Skeletal muscle tissue (tissue), 4 donors: ENCODE data around the gene GALNT5. TPM values are rescaled to one million over a fixed set of nuclear protein-coding genes. Genes with fewer than 3 reads are reported as not detected.

Experiments
- H3K27ac ChIP-seq: one replicate; pipeline ENCODE4 v1.7.0; 2013; ENCODE audit warnings: mild to moderate bottlenecking, low read depth, low read length, inconsistent platforms
- H3K27me3 ChIP-seq, 3 donors: one replicate each; pipeline ENCODE4 v1.7.0; 2013; ENCODE audit warnings: low read length in 3 of 3; ENCODE audit not compliant: control insufficient read depth in 3 of 3, insufficient read depth in 3 of 3
- H3K36me3 ChIP-seq, 3 donors: one replicate each; pipeline ENCODE4 v1.7.0; 2013; ENCODE audit warnings: low read length in 3 of 3; ENCODE audit not compliant: control insufficient read depth in 3 of 3, insufficient read depth in 3 of 3
- H3K4me1 ChIP-seq, 3 donors: one replicate each; pipeline ENCODE4 v1.7.0; 2013; ENCODE audit warnings: low read length in 3 of 3, mild to moderate bottlenecking in 3 of 3; ENCODE audit not compliant: control insufficient read depth in 3 of 3, insufficient read depth in 3 of 3
- H3K4me3 ChIP-seq, 3 donors: one replicate each; pipeline ENCODE4 v1.7.0; 2013; ENCODE audit warnings: low read length in 3 of 3
- H3K9ac ChIP-seq, 3 donors: one replicate each; pipeline ENCODE4 v1.7.0; 2013; ENCODE audit warnings: low read length in 3 of 3, mild to moderate bottlenecking in 3 of 3, moderate library complexity in 2 of 3, low read depth in 1 of 3
- H3K9me3 ChIP-seq, 3 donors: one replicate each; pipeline ENCODE4 v1.7.0; 2013; ENCODE audit warnings: low read length in 3 of 3; ENCODE audit not compliant: control insufficient read depth in 3 of 3
- total RNA-seq: library from RNA; depleted of rRNA; stranded (reverse); fragments of >200 nt; gene quantifications from one replicate; pipeline ENCODE4 v1.2.3, GENCODE V29; 2014
- donor health status: Osteomylitis.

GALNT5 gene
- total RNA-seq, 1 donor from 2014 or later, result 3.1 TPM

GRCh38 chr2:157321466-157321865, 64.0 kb downstream of the GALNT5 start:
- no peak overlapping the region for H3K4me3 ChIP-seq
- H3K9me3 ChIP-seq, result no peaks in the 10 kb centered on the region
- H3K36me3 ChIP-seq, result no peaks in the 10 kb centered on the region
- no peaks in the 10 kb centered on the region for H3K27me3 ChIP-seq
- no peak overlapping the region for H3K27ac ChIP-seq
- no peak overlapping the region for H3K9ac ChIP-seq
- no peaks in the 10 kb centered on the region for H3K4me1 ChIP-seq

- Histone ChIP-seq H3K36me3 (no peaks in the 10 kb centered on the region), H3K4me1 (no peaks in the 10 kb centered on the region), H3K9ac (no peak overlapping the region), H3K4me3 (no peak overlapping the region), H3K27me3 (no peaks in the 10 kb centered on the region), H3K27ac (no peak overlapping the region), H3K9me3 (no peaks in the 10 kb centered on the region)
Measured at GRCh38 chr2:157322432-157322831, 64.9 kb downstream of the GALNT5 start.

- H3K4me3 ChIP-seq, result no peak overlapping the region
- H3K9ac ChIP-seq, result no peak overlapping the region
- H3K9me3 ChIP-seq, result no peaks in the 10 kb centered on the region
- H3K4me1 ChIP-seq, result no peaks in the 10 kb centered on the region
- H3K27me3 ChIP-seq, result no peaks in the 10 kb centered on the region
- H3K36me3 ChIP-seq, result no peaks in the 10 kb centered on the region
- no peak overlapping the region for H3K27ac ChIP-seq
Measured at GRCh38 chr2:157324331-157324843, 66.9 kb downstream of the GALNT5 start.

GRCh38 chr2:157325786-157326185, 68.3 kb downstream of the GALNT5 start, which contains the start of gene ERMN:
TSS of gene ERMN (minus strand) at chr2:157325824. CDS start at chr2:157325642, 182 bp downstream.
- Histone ChIP-seq H3K27ac (no peak within 1 kb of the TSS), H3K36me3 (no peaks in the 10 kb centered on the region), H3K4me1 (no peaks in the 10 kb centered on the region), H3K9me3 (no peaks in the 10 kb centered on the region), H3K27me3 (no peaks in the 10 kb centered on the region), H3K4me3 (no peak within 1 kb of the TSS), H3K9ac (no peak within 1 kb of the TSS)

GRCh38 chr2:157326698-157327097, 69.2 kb downstream of the GALNT5 start:
- H3K27me3 ChIP-seq, result no peaks in the 10 kb centered on the region
- no peaks in the 10 kb centered on the region for H3K36me3 ChIP-seq
- no peak overlapping the region for H3K27ac ChIP-seq
- no peaks in the 10 kb centered on the region for H3K4me1 ChIP-seq
- H3K9ac ChIP-seq, result no peak overlapping the region
- no peak overlapping the region for H3K4me3 ChIP-seq
- no peaks in the 10 kb centered on the region for H3K9me3 ChIP-seq

GRCh38 chr2:157327200-157327599, 69.7 kb downstream of the GALNT5 start:
- H3K36me3 ChIP-seq, result no peaks in the 10 kb centered on the region
- H3K9ac ChIP-seq, result no peak overlapping the region
- H3K9me3 ChIP-seq, result no peaks in the 10 kb centered on the region
- no peak overlapping the region for H3K4me3 ChIP-seq
- H3K27ac ChIP-seq, result no peak overlapping the region
- no peaks in the 10 kb centered on the region for H3K4me1 ChIP-seq
- no peaks in the 10 kb centered on the region for H3K27me3 ChIP-seq

GRCh38 chr2:157327621-157328500, 70.4 kb downstream of the GALNT5 start:
- Histone ChIP-seq H3K4me3 (no peak overlapping the region), H3K4me1 (no peaks in the 10 kb centered on the region), H3K9me3 (no peaks in the 10 kb centered on the region), H3K27me3 (no peaks in the 10 kb centered on the region), H3K27ac (no peak overlapping the region), H3K9ac (no peak overlapping the region), H3K36me3 (no peaks in the 10 kb centered on the region)

- H3K27ac ChIP-seq, result no peak overlapping the region
- H3K4me3 ChIP-seq, result no peak overlapping the region
- H3K27me3 ChIP-seq, result no peaks in the 10 kb centered on the region
- H3K9ac ChIP-seq, result no peak overlapping the region
- H3K9me3 ChIP-seq, result no peaks in the 10 kb centered on the region
- no peaks in the 10 kb centered on the region for H3K36me3 ChIP-seq
- H3K4me1 ChIP-seq, result no peaks in the 10 kb centered on the region
Measured at GRCh38 chr2:157329524-157329923, 72.0 kb downstream of the GALNT5 start.

- Histone ChIP-seq H3K4me3 (no peak overlapping the region), H3K9me3 (no peaks in the 10 kb centered on the region), H3K4me1 (no peaks in the 10 kb centered on the region), H3K27me3 (no peaks in the 10 kb centered on the region), H3K36me3 (no peaks in the 10 kb centered on the region), H3K9ac (no peak overlapping the region), H3K27ac (no peak overlapping the region)
Measured at GRCh38 chr2:157333304-157334047, 76.0 kb downstream of the GALNT5 start.

GRCh38 chr2:157334335-157334734, 76.8 kb downstream of the GALNT5 start:
- H3K4me1 ChIP-seq, result no peaks in the 10 kb centered on the region
- no peaks in the 10 kb centered on the region for H3K36me3 ChIP-seq
- no peak overlapping the region for H3K27ac ChIP-seq
- H3K9me3 ChIP-seq, result no peaks in the 10 kb centered on the region
- H3K9ac ChIP-seq, result no peak overlapping the region
- H3K4me3 ChIP-seq, result no peak overlapping the region
- H3K27me3 ChIP-seq, result no peaks in the 10 kb centered on the region
